ENCODE measurements around the gene TMPO. TPM values are rescaled to one million over a fixed set of nuclear protein-coding genes. Genes with fewer than 3 reads are reported as not detected.

Gene TMPO
- total RNA-seq, 4 donors from 2014 or later, result 53.9 to 87.7 (median 70.2) TPM

DNA sequence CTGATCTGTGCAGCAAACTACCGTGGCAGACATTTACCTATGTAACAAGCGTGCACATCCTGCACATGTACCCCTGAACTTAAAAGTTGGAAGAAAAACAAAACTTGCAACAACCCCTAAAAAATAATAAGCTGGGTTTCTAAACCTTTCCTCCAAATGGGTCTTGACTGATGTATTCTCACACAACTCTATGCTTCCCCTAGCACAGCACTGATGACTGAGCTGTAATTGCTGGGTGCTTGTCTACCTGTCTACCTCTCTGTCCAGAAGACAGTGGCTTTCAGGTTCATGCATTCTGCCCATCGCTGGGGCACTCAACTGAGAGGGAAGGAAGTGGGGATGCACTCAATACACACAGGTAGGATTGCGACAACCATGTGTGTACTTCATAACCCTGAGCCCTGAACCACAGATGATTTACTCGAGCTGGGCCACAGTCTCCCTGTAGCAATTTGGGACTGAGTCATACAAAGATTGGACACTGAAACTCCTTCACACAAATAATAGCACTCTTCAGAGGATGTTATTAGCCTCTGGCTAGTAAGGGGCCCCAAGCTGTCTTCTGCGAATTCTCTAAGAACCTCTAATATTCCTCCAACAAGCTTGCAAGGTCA is 44.8 kb upstream of the TMPO start:
- Histone ChIP-seq H3K36me3 (no peaks in the 10 kb centered on the region), H3K4me3 (no peak overlapping the region), H3K27ac (peak overlapping the region in 1 of 4 donors; percentile 68), H3K4me1 (peaks cover 0 to 10% (median under 1%) of the 10 kb centered on the region in 4 donors), H3K27me3 (no peaks in the 10 kb centered on the region), H3K9me3 (no peaks in the 10 kb centered on the region)
- WGBS, 2 donors, result 73 to 75% methylated on average over 6 of the region's 6 CpGs
- DNase-seq (ENCODE audit: low spot score in 2 of 2), result no peak
- no peak for TF ChIP-seq CTCF (IDR thresholded peaks at IDR 0.05)
- no peak for TF ChIP-seq POLR2A (IDR thresholded peaks at IDR 0.05)
- TF ChIP-seq EP300 (IDR thresholded peaks at IDR 0.05), result no peak

- Histone ChIP-seq H3K4me1 (peaks cover 0 to 14% (median 3%) of the 10 kb centered on the region in 4 donors), H3K9me3 (no peaks in the 10 kb centered on the region), H3K4me3 (no peak overlapping the region), H3K27ac (peak overlapping the region in 1 of 4 donors; percentile 68), H3K36me3 (no peaks in the 10 kb centered on the region), H3K27me3 (no peaks in the 10 kb centered on the region)
- 49 to 56% methylated on average over 3 of the region's 3 CpGs for WGBS, 2 donors
- no peak for TF ChIP-seq POLR2A (IDR thresholded peaks at IDR 0.05)
- no peak for TF ChIP-seq CTCF (IDR thresholded peaks at IDR 0.05)
- TF ChIP-seq EP300 (IDR thresholded peaks at IDR 0.05), result peak in 1 of 2 donors; percentile 52
- DNase-seq (ENCODE audit: low spot score in 2 of 2), result no peak
These were observed 44.3 kb upstream of the TMPO start for GRCh38 chr12:98471085-98471484.

GRCh38 chr12:98475565-98475908 is 39.9 kb upstream of the TMPO start:
- no peak for DNase-seq (ENCODE audit: low spot score in 2 of 2)
- TF ChIP-seq EP300 (IDR thresholded peaks at IDR 0.05) (no peak), POLR2A (IDR thresholded peaks at IDR 0.05) (no peak), CTCF (IDR thresholded peaks at IDR 0.05) (no peak)

DNA sequence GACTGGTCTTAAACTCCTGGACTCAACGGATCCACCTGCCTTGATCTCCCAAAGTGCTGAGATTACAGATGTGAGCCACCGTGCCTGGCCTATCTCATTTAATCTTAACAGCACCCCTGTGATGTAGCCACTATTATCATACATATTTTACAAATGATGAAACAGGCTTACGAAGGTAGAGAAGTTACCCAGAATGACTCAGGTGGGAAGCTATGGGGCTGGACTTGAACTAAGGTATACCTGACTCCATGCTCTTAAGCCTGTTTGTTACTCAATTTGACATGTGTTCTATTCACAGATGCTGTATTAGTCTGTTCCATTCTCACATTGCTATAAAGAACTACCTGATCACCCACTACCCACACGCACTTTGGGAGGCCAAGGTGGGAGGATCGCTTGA is 36.8 kb upstream of the TMPO start:
- Histone ChIP-seq H3K27me3 (no peaks in the 10 kb centered on the region), H3K4me3 (no peak overlapping the region), H3K36me3 (no peaks in the 10 kb centered on the region), H3K27ac (no peak overlapping the region), H3K9me3 (no peaks in the 10 kb centered on the region), H3K4me1 (peaks cover 0 to 10% (median 3%) of the 10 kb centered on the region in 4 donors)
- DNase-seq (ENCODE audit: low spot score in 2 of 2), result no peak
- TF ChIP-seq EP300 (IDR thresholded peaks at IDR 0.05) (no peak), POLR2A (IDR thresholded peaks at IDR 0.05) (no peak), CTCF (IDR thresholded peaks at IDR 0.05) (no peak)
- 92 to 99% methylated on average over 5 of the region's 5 CpGs for WGBS, 2 donors

More at GRCh38 chr12:98475565-98475908, 39.9 kb upstream of the TMPO start:
- Histone ChIP-seq H3K9me3 (no peaks in the 10 kb centered on the region), H3K27me3 (no peaks in the 10 kb centered on the region), H3K36me3 (no peaks in the 10 kb centered on the region), H3K4me1 (peaks cover 0 to 12% (median 3%) of the 10 kb centered on the region in 4 donors), H3K27ac (peak overlapping the region in 2 of 4 donors; percentile 55 to 62), H3K4me3 (no peak overlapping the region)

DNA sequence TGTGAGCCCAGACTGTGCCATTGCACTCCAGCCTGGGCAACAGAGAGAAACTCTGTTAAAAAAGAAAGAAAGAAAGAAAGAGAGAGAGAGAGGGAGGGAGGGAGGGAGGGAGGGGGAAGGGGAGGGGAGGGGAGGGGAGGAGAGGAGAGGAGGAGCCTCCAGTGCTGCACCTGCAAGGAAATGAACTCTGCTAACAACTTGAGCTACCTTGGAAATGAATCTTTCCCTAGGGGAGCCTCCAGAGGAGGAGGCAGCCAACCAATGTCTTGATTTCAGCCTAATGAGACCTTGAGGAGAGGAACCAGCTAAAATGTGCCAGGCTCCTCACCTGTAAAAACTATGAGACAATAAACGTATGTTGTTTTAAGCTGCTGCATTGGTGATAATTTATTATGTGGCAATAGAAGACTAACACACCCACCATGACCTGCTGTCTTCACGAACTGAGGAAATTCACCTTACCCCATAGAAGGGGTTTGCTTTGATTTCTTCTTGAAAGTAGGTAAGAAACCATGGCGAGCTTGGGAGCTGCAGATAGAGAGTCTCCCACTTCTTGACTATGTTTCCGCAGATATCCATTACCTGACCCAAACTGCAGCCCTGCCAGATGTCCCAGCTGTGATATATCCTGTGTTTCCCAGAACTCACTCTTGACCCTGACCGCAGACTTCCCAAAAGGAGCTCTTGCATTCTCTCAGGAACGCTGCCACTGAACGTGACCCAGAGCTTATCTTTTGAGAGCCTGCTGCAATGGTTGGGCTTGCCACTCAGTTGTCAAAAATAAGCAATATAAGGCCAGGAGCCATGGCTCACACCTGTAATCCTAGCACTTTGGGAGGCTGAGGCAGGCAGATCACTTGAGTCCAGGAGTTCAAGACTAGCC is 31.5 kb upstream of the TMPO start:
- TF ChIP-seq POLR2A (IDR thresholded peaks at IDR 0.05) (no peak), EP300 (IDR thresholded peaks at IDR 0.05) (no peak), CTCF (IDR thresholded peaks at IDR 0.05) (no peak)
- Histone ChIP-seq H3K9me3 (no peaks in the 10 kb centered on the region), H3K4me3 (no peak overlapping the region), H3K27ac (no peak overlapping the region), H3K27me3 (no peaks in the 10 kb centered on the region), H3K36me3 (no peaks in the 10 kb centered on the region), H3K4me1 (no peaks in the 10 kb centered on the region)
- no peak for DNase-seq (ENCODE audit: low spot score in 2 of 2)
- WGBS, 2 donors, result 75 to 84% methylated on average over 7 of the region's 7 CpGs

Data from tibial nerve (tissue), 4 donors.